Measurements from ENCODE around the gene ACAP3. TPM values are rescaled to one million over a fixed set of nuclear protein-coding genes. Genes with fewer than 3 reads are reported as not detected.
"Not testable (repeated sequence)": the region's sequence is repeated elsewhere in the genome, so short reads cannot be mapped to it uniquely, and the experiment has no call there.

The ACAP3 gene
- total RNA-seq, 1 donor from 2014 or later: 35.3 TPM

DNA sequence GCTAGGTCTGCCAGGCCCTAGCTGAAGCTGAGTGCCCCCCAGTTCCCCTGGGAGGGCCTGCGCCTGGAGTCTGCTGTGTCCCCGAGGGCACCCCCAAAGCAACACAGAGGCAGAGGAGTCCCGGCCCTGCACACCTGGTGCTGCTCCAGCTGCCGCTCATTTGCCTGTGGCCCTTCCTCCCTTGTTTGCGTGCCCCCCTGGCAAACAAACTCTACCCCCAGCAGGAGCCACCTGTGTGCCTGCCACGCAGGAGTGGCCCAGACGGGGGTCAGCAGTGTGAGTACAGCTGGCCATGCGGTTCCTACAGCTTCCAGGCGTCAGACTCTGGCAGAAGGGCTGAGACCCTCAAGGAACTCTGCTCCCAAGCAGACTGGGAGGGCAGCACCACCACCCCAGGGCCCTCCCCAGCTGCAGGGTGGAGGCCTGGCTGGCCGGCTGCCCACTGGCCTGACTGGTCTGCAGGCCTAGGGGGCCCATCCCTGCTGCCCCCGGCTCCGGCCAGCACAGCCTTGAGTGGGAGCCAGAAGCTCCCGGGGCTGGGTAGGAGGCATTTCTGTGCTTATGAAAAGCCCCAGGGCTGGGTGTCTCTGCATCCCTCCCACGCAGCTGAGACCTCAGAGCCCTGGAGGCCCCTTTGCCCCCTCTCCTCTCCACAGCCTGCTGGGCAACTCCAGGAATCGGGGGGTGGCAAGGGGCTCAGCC, 22.8 kb upstream of the ACAP3 start:
- ATAC-seq: peak; percentile 0

DNA sequence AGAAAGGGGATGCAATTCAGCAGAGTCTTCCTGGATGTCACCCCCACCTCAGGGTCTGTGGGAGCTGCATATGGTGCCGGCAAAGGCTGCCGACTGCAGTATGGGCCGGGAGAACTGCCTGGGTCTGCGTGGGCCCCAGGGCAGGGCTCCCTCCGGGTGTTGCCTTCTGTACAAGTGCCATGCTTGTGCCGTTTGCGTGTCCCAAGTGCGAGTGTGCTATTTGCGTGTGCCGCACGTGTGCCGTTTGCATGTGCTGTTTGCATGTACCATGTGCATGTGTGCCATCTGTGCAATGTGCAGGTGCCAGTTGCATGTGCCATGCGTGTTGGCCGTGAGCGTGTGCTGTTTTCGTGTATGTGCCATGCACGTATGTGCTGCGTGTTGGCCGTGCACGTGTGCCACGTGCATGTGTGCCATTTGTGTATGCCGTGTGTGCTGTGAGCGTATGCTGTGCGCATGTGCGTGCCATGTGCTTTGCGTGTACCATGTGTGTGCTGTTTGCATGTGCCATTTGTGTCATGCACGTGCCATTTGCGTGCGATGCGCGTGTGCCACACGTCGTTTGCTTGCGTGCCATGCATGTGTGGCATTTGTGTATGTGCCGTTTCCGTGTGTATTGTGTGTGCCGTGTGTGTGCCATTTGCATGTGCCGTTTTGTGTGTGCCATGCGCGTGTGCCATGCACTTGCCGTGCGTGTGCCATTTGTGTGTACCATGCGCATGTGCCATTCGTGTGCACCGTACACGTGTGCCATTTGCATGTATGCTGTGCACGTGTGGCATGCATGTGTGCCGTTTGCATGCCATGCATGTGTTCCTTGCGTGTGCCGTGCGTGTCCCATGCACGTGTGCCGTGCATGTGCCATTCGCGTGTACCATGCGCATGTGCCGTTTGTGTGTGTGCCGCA, 21.8 kb upstream of the ACAP3 start:
- ATAC-seq: no peak

DNA sequence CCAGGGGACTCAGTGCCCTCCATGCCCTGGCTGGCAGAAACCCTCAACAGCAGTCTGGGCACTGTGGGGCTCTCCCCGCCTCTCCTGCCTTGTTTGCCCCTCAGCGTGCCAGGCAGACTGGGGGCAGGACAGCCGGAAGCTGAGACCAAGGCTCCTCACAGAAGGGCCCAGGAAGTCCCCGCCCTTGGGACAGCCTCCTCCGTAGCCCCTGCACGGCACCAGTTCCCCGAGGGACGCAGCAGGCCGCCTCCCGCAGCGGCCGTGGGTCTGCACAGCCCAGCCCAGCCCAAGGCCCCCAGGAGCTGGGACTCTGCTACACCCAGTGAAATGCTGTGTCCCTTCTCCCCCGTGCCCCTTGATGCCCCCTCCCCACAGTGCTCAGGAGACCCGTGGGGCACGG, 20.5 kb upstream of the ACAP3 start:
- ATAC-seq: no peak

DNA sequence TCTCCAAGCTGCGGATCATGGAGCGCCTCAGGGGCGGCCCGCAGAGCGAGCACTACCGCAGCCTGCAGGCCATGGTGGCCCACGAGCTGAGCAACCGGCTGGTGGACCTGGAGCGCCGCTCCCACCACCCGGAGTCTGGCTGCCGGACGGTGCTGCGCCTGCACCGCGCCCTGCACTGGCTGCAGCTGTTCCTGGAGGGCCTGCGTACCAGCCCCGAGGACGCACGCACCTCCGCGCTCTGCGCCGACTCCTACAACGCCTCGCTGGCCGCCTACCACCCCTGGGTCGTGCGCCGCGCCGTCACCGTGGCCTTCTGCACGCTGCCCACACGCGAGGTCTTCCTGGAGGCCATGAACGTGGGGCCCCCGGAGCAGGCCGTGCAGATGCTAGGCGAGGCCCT, 19.6 kb upstream of the ACAP3 start:
- no peak for ATAC-seq

DNA sequence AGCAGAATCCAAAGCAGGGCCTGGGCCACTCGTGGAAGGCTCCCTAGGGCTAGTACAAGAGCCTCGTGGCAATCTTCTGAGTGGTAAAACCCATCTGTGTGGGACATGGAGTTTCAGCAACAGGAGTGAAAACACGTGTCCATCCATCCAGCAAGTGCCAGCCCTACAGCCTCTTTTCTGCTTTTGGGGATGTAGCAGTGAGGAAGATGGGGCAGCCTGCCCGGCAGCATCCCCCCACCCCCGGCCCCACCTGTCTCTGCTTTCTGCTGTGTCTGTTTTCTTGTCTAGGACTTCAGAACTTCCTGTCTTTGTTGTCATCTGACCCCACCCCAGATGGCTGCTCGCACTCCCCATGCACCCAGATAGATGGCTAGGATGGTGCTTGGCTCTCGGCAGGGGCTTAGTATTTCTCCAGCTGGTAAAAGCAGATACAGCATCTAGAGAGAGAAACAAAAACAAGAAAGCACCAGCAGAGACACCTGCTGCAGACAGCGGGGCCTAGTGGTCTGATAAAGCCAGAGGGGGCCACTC, 18.4 kb upstream of the ACAP3 start:
- ATAC-seq: no peak

DNA sequence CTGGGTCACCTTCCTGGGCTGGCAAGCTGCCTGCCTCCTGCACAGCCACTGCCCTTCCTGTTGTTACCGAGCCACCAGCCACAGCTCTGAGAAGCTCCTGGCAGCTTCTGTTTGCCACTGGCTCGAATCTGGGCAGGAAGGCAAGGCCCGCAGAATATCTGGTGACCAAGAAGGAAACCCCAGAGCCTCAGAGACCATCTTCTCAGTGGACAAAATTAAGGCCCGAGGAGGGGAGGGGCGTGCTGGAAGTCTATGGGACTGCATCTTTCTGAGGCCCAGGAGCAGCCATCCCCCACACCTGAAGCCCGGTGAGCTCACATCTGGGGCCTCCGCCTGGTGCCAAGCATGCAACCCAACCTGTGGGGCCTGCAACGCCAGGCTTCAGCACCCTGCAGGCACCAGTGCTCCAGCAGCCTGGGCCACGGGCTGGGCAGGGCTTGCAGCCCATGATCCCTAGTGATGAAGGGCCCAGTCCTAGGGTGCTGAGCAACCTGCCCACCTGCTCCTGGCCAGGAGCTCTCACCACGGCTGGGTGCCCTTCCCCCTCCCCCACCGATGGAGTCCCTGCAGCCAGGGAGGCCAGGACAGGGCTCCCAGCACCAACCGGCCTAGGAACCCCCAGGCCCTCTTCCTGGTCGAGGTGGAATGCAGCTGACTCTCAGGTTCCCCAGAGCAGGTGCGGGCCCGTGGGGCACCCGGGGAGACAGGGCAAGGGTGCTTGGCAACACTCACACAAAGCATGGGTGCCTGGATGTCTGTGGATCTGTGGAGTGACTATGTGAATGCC, 17.8 kb upstream of the ACAP3 start:
- peak; percentile 61 for ATAC-seq

DNA sequence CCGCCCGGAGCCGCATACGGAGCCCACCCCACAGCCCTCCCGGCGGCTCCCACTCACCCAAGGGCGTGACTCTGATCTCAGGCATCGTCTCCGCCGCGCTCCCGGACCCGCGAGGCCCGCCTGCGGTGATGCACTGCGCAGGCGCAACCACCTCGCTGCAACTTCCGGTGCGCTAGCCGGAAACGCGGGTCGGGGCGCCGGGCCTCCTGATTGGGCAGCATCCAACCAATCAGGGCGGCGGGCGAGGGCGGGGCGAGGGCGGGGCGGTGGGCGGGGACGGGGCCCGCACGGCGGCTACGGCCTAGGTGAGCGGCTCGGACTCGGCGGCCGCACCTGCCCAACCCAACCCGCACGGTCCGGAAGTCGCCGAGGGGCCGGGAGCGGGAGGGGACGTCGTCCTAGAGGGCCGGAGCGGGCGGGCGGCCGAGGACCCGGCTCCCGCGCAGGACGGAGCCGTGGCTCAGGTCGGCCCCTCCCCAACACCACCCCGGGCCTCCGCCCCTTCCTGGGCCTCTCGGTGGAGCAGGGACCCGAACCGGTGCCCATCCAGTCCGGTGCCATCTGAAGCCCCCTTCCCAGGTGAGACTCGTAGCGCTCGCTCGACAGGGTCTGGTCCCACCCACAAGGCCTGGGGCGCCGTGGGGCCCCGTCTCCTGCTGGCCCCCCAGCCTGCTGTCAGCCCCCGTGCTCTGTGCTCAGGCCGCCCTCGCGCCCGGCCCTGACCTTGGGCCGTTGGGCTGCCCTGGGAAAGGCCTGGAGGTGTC, 17.0 kb upstream of the ACAP3 start, which contains the start of the genes CPTP and INTS11:
TSS of gene CPTP (plus strand) at position 279 of the 764 bp plus-strand sequence. CDS start 2,109 bp downstream, outside the sequence.
TSS of gene INTS11 (minus strand) at position 137 of the 764 bp plus-strand sequence. CDS start at position 85, 52 bp downstream.
- peak; percentile 79 for ATAC-seq

DNA sequence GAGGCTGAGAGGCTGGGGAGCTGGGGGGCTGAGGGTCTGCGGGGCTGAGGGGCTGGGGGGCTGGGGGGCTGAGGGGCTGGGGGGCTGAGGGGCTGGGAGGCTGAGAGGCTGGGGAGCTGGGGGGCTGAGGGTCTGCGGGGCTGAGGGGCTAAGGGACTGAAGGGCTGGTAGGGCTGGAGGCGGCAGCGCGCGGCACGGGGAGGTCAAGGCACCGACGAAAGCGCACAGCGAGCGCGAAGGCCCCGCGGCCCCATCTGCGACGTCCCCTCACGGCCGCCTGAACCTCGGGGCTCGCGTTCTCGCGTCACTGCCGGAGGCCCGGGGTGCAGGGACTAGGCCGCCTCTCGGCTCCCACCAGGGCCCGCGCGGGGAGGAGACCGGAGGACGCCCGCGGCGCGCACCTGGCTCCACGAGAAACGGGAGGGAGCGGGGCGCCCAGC, 16.4 kb upstream of the ACAP3 start:
- ATAC-seq: no peak

DNA sequence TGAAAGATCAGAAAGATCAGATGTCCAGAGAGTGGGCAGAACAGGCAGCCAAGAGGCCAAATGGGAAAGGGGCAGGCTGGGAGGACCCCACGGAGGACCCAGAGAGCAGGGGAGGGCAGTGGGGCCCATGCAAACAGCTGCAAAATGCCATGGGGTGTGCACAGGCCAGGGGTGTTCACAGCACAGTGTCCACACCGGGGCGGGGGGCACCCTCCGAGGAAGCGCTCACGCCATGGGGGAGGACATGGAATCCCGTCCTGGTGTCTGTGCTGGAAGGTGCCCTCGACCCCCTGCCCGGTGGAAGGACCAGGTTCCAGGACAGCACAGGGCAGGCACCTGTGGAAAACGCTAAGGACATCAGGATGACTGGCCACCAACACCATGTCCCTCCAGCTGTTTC, 15.2 kb upstream of the ACAP3 start:
- no peak for ATAC-seq

DNA sequence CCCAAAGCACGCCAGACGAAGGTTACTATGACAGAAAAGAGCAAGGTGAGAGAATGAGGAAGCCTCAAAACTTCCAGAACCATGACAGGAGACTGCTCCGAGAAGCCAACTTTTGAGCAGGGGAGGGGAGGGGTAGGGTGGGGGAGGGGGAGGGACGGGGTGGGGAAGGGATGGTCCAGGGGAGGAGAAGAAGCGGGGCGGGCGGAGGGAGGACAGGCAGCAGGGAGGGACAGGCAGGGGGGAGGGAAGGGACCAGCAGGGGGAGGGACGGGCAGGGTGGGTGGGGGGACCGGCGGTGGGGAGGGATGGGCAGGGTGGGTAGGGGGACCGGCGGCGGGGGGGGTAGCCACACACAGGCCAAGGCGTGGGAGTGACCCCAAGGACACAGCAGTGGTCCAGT, 14.7 kb upstream of the ACAP3 start:
- no peak for ATAC-seq

DNA sequence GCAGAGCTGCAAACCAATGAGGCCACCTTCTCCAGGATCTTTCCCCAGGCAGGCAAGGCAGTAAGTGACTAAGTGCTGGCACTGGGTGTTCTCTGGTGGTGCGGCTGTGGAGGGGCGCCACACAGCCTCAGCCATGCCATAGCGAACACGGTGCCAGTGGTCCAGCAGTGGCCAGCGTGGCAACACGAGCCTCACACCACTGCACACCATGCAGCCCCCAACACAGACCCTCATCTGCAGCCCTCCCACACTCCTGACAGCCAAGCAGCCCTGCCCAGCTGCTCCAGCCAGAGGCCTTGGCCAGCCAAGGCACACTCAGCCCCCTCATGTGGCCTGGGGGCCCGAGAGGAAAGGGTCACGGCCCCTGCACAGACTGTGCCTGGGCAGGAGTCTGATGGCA, 13.7 kb upstream of the ACAP3 start:
- ATAC-seq: no peak

DNA sequence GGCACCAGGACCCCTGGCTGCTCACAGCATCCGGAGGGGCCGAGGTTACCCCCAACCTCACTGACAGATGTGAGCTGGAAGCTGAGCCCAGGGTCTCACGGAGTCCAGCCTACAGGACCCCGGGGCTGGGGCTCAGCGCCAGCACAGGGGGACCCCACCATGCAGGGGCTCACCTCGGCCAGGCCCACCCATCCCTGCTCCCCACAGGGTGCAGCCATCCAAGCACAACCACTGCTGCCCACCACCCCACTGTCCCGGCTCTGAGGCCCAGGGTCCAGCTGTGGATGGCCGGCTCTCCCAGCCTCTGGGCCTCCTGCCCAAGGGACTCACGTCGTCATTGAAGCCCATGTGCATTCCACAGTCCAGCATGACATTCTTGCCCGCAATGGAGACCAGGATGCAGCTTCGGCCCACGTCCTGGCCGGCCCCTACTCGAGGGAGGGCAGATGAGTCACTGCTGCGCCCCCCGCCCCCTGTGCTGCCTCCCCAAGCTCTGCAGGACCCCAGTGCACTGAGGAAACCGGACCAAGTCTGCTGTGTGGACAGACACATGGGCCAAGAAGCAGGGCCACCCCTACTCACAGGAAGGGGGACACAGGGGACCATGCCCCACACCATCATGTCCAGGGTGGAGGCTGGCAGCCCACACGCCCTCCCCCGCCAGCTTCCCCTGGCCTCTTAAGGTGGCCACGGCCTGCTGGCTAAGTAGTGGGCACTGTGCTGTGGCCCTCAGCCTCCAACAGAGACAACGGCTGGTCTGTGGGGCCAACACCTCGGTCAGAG, 13.1 kb upstream of the ACAP3 start:
- no peak for ATAC-seq

DNA sequence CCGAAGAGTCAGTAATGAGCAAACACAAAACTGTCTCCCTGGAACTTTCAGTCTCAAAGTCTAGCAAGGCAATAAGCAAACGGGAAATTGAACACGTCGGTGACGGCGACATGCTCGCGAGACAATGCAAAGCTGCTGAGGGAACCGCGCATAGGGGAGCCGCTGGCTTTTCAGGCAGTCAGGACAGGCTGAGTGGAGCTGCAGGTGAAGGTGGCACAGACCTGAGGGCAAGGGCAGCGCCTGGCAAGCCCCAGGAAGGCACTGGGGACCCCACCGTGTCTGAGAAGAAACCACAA, 11.9 kb upstream of the ACAP3 start:
- ATAC-seq: no peak

DNA sequence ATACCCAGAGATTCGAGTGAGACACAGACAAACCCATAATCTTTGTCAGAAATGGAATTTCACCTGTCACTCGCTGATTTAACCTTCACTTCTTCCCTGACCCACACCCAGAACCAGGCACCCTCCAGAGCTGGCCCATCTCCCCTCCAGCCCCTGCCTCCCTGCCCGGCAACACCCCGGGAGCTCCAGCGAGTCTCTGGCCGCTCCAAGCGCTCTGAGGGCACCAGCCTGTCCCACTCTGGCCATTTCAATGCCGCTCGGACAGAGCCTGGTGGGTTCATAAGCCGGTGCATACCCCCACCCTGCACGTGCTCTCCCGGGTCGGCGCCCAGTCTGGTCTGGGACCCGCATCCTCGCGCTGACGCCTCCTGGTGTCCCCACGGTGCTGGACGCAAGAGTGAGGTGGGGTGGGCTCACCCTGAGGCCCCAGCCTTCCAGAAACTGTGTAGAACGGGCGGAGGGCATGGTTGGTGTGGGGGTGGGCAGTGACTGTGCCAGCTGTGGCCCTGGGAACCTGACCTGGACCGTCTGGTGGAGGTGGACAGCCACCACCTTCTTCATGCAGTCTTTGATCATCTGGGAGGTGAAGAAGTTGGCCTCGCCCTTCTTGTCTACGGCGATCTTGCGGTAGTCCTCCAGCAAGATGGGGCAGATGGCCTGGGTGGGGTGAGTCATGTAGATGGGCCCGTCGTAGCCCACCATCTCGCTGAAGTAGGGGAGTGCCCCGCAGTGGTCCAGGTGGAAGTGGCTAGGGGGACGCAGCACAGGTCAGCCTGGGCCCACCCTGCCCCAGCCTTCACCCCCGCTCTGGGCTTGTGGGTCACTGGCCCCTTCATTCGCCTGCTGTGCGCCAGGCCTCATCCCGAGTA, 11.3 kb upstream of the ACAP3 start:
- ATAC-seq: peak; percentile 2

DNA sequence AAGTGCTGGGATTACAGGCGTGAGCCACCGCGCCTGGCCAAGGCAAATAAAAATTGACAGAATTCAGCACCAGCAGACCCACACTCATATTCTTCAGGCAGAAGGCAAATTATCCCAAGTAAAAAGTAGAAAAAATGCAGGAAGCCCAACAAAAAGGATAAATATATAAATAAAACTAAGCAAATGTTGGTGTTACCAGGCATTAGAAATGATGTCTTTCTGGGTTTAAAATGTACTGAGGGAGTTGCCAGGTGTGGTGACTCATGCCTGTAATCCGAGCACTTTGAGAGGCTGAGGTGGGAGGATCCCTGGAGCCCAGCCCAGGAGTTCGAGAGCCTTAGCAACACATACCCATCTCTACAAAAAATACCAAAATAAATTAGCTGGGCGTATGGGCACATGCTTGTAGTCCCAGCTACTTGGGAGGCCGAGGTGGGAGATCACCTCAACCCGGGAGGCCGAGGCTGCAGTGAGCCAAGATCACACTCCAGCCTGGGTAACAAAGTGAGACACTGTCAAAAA, 10.5 kb upstream of the ACAP3 start:
- ATAC-seq: peak; percentile 72

DNA sequence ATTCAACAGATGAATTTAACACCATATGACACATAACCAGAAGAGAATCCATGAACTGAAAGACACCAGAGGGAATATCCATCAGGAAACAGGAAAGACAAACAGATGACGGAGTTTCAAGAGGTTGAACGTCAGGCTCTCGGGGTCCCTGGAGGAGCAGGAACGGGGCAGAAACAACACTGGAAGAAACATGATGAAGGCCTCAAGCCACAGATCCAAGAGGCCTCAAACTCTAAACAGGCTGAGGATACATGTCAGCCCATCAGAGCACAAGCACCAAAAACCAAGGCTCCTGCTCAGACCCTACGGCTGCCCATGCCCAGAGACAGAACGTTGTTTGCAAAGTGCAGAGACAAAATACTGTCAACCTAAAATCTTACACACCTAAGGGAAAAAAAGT, 9.7 kb upstream of the ACAP3 start:
- no peak for ATAC-seq

DNA sequence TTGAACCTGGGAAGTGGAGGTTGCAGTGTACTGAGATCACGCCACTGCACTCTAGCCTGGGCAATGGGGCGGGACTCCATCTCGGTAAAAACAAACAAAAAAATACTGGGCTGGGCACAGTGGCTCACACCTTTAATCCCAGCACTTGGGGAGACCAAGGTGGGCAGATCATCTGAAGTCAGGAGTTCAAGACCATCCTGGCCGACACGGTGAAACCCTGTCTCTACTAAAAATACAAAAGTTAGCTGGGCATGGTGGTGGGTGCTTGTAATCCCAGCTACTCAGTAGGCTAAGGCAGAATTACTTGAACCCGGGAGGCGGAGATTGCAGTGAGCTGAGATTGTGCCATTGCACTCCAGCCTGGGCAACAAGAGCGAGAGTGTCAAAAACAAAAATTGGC, 8.5 kb upstream of the ACAP3 start:
- ATAC-seq: not testable (repeated sequence)

DNA sequence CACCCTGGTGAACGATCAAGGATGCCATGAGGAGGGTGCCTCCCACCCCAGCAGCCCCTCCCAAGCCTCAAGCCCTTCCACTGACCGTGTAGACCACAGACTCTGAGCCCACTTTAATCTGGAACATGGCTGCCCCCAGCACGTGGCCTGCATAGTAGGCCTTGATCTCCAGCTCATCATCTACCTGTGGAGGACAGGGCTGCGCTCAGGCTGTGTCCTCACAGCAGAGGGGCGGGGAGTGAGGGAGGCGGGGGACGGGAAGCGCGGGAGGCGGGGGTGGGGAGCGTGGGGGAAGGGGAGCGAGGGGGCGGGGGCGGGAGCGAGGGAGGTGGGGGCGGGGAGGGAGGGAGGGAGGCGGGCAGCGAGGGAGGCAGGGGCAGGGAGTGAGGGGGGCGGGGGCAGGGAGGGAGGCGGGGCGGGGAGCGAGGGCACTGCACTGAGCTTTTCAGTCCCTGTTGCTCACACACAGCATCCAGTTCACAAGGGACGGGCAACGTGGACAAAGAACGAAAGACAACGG, 7.8 kb upstream of the ACAP3 start:
- no peak for ATAC-seq

DNA sequence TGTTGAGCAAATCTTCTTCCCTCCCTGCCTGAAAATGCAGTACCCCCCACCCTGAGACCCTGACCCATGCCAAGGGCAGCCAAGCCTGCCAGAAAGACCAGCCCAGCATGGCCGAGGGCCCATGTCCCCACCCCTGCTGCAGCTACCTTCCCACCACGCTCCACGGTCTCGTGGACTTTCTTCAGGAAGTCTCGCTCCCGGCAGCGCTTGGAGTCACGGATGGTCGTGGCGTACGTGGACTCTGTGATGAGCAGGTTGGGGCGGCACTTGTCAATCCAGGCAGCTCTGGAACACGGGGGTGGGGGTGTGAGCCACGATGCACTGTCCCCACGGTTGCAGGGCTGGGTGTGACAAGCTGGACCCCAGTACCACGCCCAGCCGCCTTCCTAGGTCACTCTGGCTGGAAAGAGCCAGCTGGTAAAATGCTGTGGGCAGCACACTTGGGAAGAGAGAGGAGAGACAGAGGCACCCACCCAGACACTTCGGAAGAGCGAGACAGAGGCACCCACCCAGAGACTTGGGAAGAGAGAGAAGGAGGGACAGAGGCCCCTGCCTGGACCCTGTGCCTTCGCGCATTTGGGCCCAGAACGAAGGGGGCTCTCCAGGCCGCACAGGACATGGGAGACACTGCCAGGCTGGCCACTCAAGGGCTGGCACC, 7.1 kb upstream of the ACAP3 start:
- ATAC-seq: no peak

Measured in esophagus mucosa (tissue), 1 donor.